Prostate gland (tissue), 2 donors: Measurements from ENCODE around the gene CHP2.

Experiments used
- CTCF ChIP-seq, 4 experiments: fragments of 200-600 bp in 2 of 4; fragments of 450-650 bp in 2 of 4; sonication (generic) in 2 of 4; IDR thresholded peaks; 1 replicate in 3 of 4; 2 replicates in 1 of 4; pipeline ENCODE4 v1.5.1; 2016 to 2019; ENCODE audit warnings: antibody characterized with exemption in 4 of 4, mild to moderate bottlenecking in 2 of 4, moderate library complexity in 2 of 4
- POLR2A ChIP-seq: fragments of 450-650 bp; IDR thresholded peaks from one replicate; pipeline ENCODE4 v1.6.1; 2016; ENCODE audit warnings: antibody characterized with exemption, mild to moderate bottlenecking
- POLR2AphosphoS5 ChIP-seq: sonication (generic); formaldehyde crosslinking; IDR thresholded peaks from one replicate; pipeline ENCODE4 v1.6.1; 2017; ENCODE audit warnings: antibody characterized with exemption

GRCh38 chr16:23728112-23728477 lies 26.7 kb upstream of the CHP2 start:
- no peak for TF ChIP-seq CTCF (IDR thresholded peaks at IDR 0.05)
- TF ChIP-seq POLR2A = no peak
- TF ChIP-seq POLR2AphosphoS5 = no peak
